ENCODE results near the gene KIN.
"Not testable (repeated sequence)": the region's sequence is repeated elsewhere in the genome, so short reads cannot be mapped to it uniquely, and the experiment has no call there.

Gene KIN

GRCh38 chr10:7794251-7795026 lies 6.6 kb upstream of the KIN start:
- DNase-seq (ENCODE audit: low spot score) = no peak

- DNase-seq (ENCODE audit: low spot score) = no peak
These were observed 4.7 kb upstream of the KIN start for GRCh38 chr10:7792541-7792940.

GRCh38 chr10:7789390-7789789 lies 1.6 kb upstream of the KIN start:
- DNase-seq (ENCODE audit: low spot score) = no peak

GRCh38 chr10:7788639-7789286 lies 970 bp upstream of the KIN start:
- DNase-seq (ENCODE audit: low spot score) = no peak

GRCh38 chr10:7787150-7787856 lies 490 bp downstream of the KIN start:
- no peak for DNase-seq (ENCODE audit: low spot score)

- no peak for DNase-seq (ENCODE audit: low spot score)
These were observed 1.4 kb downstream of the KIN start for GRCh38 chr10:7786430-7786829.

GRCh38 chr10:7782194-7782593 lies 5.6 kb downstream of the KIN start:
- DNase-seq (ENCODE audit: low spot score) = not testable (repeated sequence)

- DNase-seq (ENCODE audit: low spot score) = no peak
These were observed 11.0 kb downstream of the KIN start for GRCh38 chr10:7776777-7777176.

GRCh38 chr10:7773845-7774801 lies 13.7 kb downstream of the KIN start:
- no peak for DNase-seq (ENCODE audit: low spot score)

- no peak for DNase-seq (ENCODE audit: low spot score)
These were observed 19.4 kb downstream of the KIN start for GRCh38 chr10:7768417-7768816.

GRCh38 chr10:7767209-7767608 lies 20.6 kb downstream of the KIN start:
- DNase-seq (ENCODE audit: low spot score) = no peak

GRCh38 chr10:7766241-7766640 lies 21.6 kb downstream of the KIN start:
- DNase-seq (ENCODE audit: low spot score) = no peak

- DNase-seq (ENCODE audit: low spot score) = no peak
These were observed 23.9 kb downstream of the KIN start for GRCh38 chr10:7763929-7764328.

GRCh38 chr10:7756360-7756992 lies 31.3 kb downstream of the KIN start:
- no peak for DNase-seq (ENCODE audit: low spot score)

GRCh38 chr10:7755103-7755502 lies 32.7 kb downstream of the KIN start:
- DNase-seq (ENCODE audit: low spot score) = no peak

- DNase-seq (ENCODE audit: low spot score) = no peak
These were observed 35.5 kb downstream of the KIN start for GRCh38 chr10:7752251-7752650.

- DNase-seq (ENCODE audit: low spot score) = no peak
These were observed 37.6 kb downstream of the KIN start for GRCh38 chr10:7750222-7750621.

GRCh38 chr10:7748637-7749036 lies 39.2 kb downstream of the KIN start:
- not testable (repeated sequence) for DNase-seq (ENCODE audit: low spot score)

GRCh38 chr10:7744307-7744706 lies 43.5 kb downstream of the KIN start:
- DNase-seq (ENCODE audit: low spot score) = no peak

GRCh38 chr10:7738536-7739407 lies 49.0 kb downstream of the KIN start:
- no peak for DNase-seq (ENCODE audit: low spot score)

Measured in HuH-7.5 (cell line).